ENCODE measurements around the gene SCAMP3.
"Not testable (repeated sequence)": the region's sequence is repeated elsewhere in the genome, so short reads cannot be mapped to it uniquely, and the experiment has no call there.

The SCAMP3 gene

DNA sequence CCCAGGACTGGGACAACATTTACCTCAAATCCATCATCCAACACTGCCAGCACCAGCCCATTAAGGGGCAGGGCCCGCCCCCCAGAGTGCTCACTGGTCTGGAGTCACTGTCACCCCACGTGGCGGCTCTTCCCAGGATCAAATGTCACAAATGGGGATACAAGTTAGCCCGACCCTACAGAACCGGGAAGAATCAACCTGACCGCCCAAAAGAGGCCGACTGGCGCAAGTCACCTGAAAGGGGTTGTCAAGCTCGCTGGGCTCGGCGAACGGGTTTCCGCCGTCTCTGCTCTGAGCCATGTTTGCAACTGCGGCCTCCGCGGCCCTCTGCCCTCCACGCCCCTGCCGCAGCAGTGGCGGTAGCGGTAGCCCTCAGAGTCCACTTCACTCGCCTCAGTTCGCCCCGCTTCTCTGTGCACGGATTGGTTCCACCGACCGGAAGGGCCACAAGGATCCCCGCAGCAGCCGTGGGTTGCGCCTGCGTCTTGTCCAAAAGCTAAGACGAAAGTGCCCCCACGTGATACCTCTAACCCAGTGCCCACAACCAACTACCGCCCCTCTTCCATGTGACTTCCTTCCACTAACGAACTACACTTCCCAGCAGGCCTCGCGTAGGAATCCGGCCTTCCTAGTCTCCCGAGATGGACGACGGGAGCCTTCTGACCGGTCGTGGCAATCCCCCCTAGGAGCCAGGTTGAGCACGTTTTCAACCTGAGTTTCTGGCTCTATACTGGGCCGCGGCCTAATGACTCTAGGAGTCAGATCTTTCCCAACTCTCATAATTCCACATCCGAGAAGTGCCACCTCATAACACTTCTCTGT, at the start of gene SCAMP3:
TSS of gene SCAMP3 (minus strand) at position 509 of the 822 bp plus-strand sequence. CDS start at position 300, 209 bp downstream.
- DNase-seq: peak; percentile 94

DNA sequence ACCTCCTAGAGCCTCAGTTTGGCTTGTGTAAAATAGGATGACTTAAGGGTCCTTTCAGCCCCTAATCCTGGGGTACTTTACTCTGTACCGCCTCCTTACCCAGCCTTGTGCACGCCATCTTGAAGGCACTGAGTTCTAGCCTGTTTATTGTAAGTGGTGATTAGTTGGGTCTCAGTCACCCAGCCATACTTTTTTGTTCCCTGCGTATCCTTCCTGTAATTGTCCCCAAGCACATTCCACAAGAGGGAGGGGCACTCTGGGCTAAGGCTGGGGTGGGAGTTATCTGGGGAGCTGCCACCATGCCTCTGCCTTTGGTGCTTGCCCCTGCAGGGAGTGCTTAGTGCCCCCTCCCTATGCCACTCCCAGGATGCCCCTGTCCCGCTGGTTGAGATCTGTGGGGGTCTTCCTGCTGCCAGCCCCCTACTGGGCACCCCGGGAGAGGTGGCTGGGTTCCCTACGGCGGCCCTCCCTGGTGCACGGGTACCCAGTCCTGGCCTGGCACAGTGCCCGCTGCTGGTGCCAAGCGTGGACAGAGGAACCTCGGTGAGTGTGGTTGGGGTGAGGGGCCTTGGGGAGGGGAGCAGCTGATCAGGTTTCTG, 47.4 kb upstream of the SCAMP3 start:
- DNase-seq: no peak

DNA sequence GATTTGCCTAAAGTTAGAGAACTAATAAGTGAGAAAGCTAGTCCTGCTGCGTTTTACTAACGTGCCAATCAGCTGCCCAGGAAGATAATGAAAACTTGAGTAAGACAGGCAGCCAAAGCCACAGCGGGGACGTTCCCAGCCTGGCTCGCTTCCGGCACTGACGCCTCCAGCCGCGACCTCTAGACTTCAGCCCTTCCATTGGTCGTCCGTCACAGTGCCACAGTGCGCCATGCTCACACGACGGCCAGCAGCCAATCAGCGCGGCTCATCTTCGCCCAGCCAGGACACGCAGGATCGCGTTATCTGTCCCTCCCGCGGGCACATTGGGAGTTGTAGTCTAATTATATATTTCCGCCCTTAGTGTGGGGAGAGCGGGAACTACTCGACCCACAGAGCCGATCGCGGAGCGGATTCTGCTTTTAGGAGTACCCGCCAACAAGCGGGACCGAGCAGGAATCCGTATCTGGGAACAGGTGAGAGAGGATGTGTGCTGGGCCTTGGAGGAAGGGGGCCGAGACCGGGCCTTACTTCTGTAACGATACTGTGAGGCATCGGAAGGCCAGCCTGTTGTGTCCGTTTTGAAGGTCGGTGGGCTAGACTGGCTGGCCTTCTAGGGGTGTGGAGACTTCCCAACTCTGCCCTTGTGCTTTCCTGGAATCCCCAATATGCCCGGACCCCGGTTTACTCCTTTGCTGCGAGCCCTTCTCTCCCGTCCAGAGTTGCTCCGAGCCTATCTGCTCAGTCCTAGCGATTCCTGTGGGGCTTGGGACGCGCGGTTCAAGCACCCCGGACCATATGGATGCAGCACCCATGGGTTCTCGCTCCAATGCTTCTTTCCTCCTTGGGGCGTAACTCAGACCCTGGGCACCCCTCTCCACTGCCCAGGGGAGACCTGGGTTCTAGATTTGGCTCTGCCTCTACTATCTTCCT, 46.6 kb upstream of the SCAMP3 start, which contains the start of gene FDPS:
TSS of gene FDPS (plus strand) at position 374 of the 930 bp plus-strand sequence. CDS start 924 bp downstream, outside the sequence.
- DNase-seq: peak; percentile 99

DNA sequence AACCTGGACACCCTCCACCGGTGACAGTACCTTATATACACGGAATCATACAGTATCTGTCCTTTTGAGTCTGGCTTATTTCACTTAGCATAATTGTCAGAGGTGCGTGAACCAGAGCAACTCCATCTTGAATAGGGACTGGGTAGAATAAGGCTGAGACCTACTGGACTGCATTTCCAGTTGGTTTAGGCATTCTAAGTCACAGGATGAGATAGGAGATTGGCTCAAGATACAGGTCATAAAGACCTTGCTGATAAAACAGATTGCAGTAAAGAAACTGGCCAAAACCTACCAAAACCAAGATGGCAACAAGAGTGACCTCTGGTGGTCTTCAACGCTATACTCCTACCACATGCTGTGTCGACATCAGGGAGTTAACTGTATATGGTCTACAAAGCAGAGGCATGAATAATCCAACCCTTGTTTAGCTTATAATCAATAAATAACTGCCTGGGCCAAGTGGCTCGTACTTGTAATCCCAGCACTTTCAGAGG, 45.1 kb upstream of the SCAMP3 start:
- DNase-seq: no peak

DNA sequence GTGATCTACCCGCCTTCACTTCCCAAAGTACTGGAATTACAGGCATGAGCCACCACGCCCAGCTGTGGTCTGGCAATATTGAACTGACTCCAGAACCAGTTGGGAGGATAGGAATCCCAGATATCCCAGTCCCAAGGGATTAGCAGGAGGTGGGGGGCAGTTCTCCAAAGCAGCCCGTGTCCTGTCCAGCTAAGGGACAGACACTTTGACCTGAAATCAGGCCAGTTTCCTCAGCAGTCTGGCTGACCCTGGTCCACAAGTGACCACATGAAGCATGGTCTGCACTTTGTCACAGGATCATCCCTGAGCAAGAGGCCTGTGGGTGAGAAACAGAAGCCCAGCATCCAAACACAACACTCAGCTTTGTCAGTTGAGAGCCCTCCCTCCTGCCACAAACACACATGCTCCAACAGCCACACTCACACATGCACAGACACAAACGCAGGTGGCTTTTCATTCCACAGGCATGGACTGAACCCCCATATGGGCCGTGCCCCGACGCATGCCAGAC, 43.8 kb upstream of the SCAMP3 start:
- no peak for DNase-seq

DNA sequence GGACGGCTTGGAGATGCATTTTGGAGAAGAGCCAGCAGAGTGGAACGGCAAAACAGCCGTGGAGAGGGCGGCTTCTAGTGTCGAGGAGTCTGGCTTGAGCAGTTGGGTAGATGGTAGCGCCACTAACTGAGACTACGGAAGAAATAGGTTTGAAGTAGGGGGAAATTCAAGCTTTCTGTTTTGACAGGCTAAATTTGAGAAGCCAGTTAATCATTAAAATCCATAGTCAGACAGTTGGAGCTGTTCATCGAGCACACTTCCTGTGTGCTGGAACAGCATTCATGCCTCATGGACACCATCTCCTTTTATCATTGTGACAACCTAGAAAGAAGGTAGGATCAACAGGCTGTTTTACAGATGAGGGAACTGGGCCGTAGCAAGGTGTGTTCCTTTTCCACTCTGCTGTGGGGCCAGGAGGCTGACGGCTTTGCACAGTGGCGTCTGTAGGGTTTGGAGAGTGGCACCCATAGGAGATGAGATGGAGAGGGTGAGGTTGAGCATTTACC, 42.5 kb upstream of the SCAMP3 start:
- DNase-seq: no peak

DNA sequence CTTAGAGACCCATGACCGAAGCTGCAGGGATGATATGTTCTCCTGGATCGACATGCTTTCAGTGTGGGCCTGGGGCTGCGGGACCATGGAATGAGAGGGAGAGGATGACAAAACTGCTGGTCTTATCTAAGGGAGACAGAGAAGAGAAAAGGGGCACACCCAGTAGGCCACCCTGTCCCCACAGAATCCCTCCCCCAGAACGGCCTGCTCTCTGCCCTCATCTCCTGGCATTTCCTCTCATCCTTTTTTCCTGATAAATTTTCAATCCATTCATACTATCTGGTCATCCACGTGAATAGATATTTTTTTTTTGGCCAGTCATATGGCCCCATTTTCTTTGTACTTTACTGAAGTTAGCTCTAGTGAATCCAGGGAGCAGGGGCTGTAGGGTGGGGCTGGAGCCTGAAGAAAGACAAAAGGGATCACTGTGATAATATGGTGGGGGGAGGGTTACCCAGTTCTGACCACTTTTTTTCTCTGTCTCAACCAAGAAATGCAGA, 39.2 kb upstream of the SCAMP3 start, which contains the start of gene PKLR:
TSS of gene PKLR (minus strand) at position 97 of the 500 bp plus-strand sequence. CDS start at position 54, 43 bp downstream.
- no peak for DNase-seq

DNA sequence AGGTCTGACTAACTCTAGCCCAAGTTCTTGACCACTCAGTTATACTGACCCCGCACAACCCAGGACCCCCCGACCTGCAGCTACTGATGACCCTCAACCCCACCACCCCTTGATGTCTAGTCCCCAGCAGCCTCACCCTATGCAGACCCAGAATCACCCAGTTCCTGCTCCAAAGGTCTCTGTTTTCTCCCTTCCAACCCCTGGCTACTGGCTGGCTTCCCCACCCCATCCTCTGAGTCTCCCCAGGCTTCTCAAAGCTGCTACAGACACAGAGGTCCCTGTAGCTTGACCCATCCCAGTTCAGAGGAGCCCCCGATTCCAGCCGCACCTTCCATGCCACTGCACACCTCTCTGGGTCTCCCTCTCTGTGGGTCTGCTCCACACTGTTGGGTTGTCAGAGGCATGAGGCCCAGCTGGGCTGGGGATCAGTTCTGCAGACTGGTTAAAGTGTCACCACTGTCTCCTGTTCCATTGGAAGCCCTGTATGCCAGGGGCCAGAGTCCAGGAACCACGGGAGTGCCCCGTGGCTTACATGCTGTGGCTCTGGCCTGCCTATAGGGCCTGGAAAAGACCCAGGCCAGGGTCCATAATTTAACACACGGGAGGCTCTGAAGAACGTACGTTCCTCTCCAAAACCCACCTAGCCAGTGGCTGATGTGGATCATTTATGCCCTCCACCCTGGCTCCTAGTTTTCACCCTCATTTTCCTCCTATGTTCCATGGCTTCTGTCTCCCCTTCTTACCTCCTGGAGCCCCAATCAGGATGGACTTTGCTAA, 38.6 kb upstream of the SCAMP3 start:
- DNase-seq: no peak

DNA sequence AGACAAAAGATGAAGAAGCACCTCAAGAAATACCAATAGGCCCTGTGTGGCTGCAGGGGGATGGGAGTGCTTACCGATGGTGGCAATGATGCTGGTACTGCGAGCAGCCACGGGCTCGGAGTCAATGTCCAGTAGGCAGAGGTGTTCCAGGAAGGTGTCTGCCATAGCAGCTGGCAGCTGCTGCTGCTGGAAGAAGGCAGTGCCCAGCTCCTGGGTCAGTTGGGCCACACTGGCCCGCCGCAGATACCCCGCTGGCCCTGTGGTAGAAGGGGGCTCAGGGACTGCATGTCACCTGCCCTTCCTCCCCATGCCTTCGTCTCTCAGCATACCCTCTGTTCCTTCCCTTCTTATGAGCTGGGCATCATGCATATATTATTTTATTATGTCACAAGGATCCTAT, 37.9 kb upstream of the SCAMP3 start:
- no peak for DNase-seq

DNA sequence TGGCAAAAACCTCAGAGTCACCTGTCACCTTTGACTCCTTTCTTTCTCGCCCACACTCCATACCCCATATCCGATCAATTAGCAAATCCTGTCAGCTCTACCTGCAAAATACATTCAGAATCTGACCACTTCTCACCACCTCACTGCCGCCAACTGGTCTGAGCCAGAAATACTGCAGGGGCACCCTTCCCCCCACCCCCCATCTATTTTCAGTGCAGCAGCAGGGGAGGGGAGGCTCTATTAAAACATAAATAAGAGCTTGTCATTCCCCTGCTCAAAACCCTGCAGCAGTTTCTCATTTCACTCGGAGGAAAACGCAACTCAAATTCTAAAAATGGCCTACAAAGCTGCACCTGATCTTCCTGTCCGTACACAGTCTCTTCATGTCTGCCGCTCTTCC, 35.2 kb upstream of the SCAMP3 start:
- DNase-seq: no peak

DNA sequence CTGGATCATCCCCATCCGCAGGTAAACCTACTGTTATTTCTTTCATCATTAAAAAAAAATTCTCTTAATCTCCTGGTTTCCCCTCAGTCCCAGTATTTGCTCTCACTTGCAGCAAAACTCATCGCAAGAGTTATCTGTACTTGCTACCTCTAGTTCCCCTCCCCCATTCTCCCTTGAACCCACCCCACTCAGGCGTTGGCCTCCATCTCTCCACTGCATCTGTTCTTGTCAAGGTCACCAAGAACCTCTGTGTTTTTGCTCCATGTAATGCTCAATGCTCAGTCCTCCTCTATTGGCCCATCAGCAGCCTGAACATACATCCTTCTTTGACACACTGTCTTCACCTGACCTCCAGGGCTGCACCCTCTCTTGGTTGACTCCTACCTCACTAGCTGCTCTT, 34.5 kb upstream of the SCAMP3 start:
- no peak for DNase-seq

DNA sequence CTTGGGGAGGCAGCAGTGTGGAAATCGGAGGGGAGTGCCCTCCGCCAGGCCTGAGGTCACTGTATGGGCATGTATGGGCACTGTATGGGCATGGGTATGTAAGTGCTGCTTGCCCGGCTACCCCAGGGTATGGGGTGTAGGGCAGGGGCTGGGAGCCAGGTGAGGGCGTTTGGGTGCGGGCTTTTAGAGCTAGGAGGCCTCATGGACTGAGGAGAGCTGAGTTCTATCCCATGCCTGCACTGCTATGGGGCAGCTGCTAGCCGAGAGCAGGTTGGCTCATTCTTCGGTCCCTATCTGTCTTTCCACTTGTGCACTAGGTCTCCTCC, 33.7 kb upstream of the SCAMP3 start:
- DNase-seq: no peak

DNA sequence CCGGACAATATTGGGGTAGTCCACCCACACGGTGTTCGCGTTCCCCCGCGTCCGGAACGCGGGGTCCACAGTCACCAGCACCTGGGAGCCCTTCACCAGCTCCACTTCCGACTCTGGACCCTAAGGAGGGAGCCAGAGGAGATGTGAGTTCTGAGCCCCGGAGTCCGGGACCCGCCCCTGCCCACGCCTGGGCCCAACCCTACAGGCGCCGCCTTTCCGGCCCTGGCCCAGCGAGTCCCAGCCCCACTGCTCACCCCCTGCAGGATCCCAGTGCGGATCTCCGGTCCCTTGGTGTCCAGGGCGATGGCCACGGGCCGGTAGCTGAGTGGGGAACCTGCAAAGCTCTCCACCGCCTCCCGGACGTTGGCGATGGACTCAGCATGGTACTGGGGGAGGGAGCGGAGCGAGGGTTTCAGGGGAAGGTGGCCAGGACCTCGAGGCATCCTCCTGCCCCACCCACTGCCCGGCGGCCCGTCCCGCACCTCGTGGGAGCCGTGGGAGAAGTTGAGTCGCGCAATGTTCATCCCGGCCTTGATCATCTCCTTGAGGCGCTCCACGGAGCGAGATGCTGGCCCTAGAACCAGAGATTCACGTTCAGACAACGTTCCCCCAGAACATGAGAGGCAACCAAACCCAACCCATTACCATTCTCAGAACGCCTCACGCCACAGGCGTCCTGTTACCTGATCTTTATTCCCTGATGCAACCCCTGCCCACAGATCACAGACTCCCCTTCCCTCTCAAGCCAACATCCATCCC, 33.2 kb upstream of the SCAMP3 start:
- no peak for DNase-seq

DNA sequence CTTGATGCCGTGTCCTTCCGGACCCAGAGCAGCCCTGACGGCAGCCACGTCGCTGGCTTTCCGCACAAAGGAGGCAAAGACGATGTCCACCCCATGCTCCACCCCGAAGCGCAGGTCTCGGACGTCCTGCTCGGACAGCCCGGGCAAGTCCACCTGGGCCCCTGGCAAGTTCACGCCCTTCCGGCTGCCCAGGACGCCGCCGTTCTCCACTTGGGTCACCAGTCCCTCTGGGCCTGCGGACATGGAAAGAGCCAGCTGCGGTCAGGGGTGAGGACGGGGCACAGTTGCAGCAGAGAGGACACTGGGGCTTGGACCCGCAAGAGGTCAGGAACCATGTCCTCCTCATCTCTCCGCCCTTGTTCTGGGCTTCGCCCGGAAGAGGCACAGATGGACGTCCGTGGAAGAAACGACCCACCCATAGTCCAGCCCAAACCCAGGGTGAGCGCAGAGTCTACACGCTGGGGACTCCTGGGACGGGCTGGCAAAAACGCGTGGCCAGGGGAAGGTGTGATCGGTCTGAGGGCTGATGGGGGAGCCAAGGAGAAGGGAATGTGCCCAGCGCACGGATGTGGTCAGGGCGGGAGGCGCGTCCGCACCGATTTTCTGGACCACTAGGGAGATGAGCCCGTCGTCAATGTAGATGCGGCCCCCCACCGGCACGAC, 32.5 kb upstream of the SCAMP3 start:
- no peak for DNase-seq

DNA sequence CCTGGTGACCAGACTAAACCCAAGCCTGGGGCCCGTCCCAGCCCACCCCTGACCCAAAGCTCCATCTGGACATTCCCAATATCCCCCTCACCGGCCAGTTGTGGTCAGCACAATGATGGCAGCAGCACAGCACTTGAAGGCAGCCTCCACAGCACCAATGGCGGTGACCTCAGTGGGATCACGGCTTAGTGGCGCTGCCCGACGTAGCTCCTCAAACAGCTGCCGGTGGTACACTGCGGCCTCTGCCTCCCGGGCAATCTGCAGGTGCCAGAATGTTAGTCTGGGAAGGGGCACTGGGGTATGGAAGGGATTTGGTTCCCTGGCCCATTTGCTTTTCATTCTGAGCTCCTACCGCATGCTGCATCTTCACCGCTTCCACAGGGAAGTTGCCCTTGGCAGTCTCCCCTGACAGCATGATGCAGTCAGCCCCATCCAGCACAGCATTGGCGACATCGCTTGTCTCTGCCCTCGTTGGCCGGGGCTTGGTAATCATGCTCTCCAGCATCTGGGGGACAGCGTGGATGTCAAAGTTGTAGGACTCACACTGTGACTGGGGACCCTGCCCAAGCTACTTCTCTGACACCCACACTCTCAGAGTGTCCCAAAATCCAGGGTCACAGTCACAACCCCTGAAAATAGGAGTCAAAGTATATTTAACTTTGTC, 31.1 kb upstream of the SCAMP3 start:
- DNase-seq: no peak

DNA sequence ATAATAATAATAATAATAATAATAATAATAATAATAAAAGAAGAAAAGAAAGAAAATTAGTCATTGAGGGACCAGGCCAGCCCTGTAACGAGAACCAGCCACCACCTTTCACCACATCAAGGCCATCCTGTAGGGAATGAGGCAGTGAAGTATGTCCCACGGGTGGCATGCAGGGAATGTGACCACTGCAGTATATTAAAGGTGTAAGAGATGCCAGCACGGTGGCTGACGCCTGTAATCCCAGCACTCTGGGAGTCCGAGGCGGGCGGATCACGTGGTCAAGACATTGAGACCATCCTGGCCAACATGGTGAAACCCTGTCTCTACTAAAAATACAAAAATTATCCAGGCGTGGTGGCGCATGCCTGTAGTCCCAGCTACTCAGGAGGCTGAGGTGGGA, 28.8 kb upstream of the SCAMP3 start:
- DNase-seq: not testable (repeated sequence)

DNA sequence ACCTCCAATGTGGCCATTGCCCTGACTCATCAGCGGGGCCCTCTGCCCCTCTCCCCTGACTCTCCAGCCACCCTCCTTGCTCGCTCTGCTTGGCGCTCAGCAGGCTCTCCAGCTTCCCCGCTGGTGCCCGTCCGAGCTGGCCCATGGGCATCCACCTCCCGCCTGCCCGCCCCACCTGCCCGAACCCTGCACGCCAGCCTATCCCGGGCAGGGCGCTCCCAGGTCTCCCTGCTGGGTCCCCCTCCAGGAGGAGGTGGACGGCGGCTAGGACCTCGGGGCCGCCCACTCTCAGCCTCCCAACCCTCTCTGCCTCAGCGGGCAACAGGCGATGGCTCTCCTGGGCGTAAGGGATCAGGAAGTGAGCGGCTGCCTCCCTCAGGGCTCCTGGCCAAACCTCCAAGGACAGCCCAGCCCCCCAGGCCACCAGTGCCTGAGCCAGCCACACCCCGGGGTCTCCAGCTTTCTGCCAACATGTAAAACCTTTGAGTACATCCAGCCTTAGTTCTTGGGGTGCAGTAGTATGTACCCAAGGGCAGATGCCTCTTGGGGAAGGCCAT, 25.9 kb upstream of the SCAMP3 start:
- no peak for DNase-seq

DNA sequence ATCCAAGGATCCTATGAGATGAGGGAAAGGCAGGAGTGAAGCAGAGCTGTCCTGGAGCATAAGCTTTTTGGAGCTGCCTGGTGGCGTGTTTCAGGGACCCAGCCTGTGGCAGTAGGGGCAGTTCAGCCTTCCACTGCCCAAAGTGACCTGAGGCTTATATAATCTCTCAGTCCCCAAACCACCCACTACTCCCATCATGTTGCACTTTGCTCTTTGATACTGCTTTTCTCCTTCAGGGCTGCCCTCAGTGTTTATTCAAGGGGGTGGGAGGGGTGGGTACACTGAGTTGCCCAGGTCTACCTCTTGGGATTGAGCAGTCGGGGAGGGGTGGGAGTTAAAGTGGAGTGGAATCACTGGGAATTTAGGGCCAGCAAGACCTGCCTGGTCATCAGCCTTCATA, 24.4 kb upstream of the SCAMP3 start:
- DNase-seq: no peak

DNA sequence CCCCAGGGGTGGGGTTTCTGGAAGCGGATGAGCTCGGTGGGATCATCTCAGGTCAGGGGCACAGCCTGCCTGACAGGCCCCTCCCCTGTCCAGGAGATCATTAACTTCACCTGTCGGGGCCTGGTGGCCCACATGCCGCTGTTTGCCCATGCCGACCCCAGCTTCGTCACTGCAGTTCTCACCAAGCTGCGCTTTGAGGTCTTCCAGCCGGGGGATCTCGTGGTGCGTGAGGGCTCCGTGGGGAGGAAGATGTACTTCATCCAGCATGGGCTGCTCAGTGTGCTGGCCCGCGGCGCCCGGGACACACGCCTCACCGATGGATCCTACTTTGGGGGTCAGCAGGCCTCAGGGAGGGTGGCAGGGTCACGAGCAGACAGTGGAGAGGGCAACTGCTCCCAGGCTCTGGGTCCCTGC, 23.5 kb upstream of the SCAMP3 start:
- DNase-seq: no peak
